GM12878 (cell line): ENCODE measurements around the gene RAB13. TPM values are rescaled to one million over a fixed set of nuclear protein-coding genes. Genes with fewer than 3 reads are reported as not detected.

Experiments
- BACH1 ChIP-seq: fragments of 450-650 bp; IDR thresholded peaks from 2 replicates; pipeline ENCODE4 v1.6.1; 2017; ENCODE audit warnings: mild to moderate bottlenecking, borderline replicate concordance
- BCLAF1 ChIP-seq: fragments of 450-650 bp; IDR thresholded peaks from 2 replicates; pipeline ENCODE4 v1.6.1; 2017; ENCODE audit warnings: antibody characterized with exemption, mild to moderate bottlenecking, moderate library complexity
- BMI1 ChIP-seq: fragments of 450-650 bp; IDR thresholded peaks from 2 replicates; pipeline ENCODE4 v1.6.1; 2016; ENCODE audit warnings: mild to moderate bottlenecking, moderate library complexity, borderline replicate concordance
- CTCF ChIP-seq, 3 experiments: IDR thresholded peaks in 2 of 3; conservative IDR thresholded peaks in 1 of 3; 2 replicates each; pipeline ENCODE4 v1.5.1; 2011; ENCODE audit warnings: low read depth in 3 of 3, low read length in 3 of 3, mild to moderate bottlenecking in 3 of 3, control low read depth in 2 of 3, moderate library complexity in 2 of 3, inconsistent platforms in 1 of 3, mixed read lengths in 1 of 3; ENCODE audit not compliant: control insufficient read depth in 2 of 3, insufficient read depth in 1 of 3; ENCODE audit errors: extremely low read depth in 1 of 3
- EGR1 ChIP-seq, 2 experiments: IDR thresholded peaks; 1 replicate in 1 of 2; 2 replicates in 1 of 2; pipeline ENCODE4 v1.6.1; 2011 to 2012; ENCODE audit warnings: low read depth in 2 of 2, low read length in 2 of 2, borderline replicate concordance in 1 of 2, mild to moderate bottlenecking in 1 of 2, moderate library complexity in 1 of 2
- ESRRA ChIP-seq: IDR thresholded peaks from 2 replicates; pipeline ENCODE4 v1.6.1; 2012; ENCODE audit warnings: mild to moderate bottlenecking, low read length, improper control_type of control experiment
- ETV6 ChIP-seq, 2 experiments: fragments of 450-650 bp in 1 of 2; IDR thresholded peaks in 1 of 2; conservative IDR thresholded peaks in 1 of 2; 2 replicates each; pipeline ENCODE4 v1.6.1; 2014; ENCODE audit warnings: antibody characterized with exemption in 1 of 2, borderline replicate concordance in 1 of 2, low read depth in 1 of 2, mild to moderate bottlenecking in 1 of 2, moderate library complexity in 1 of 2
- FOS ChIP-seq: IDR thresholded peaks from 3 replicates; pipeline ENCODE4 v1.6.1; 2011; ENCODE audit warnings: borderline replicate concordance; ENCODE audit not compliant: insufficient read length; ENCODE audit errors: extremely low read depth
- IRF4 ChIP-seq: IDR thresholded peaks from 2 replicates; pipeline ENCODE4 v1.6.1; 2011; ENCODE audit warnings: low read depth, low read length
- MYB ChIP-seq: fragments of 150-350 bp; IDR thresholded peaks from 2 replicates; pipeline ENCODE4 v1.6.1; 2014; ENCODE audit warnings: mild to moderate bottlenecking, low read depth, low read length, borderline replicate concordance
- NFYA ChIP-seq: IDR thresholded peaks from 2 replicates; pipeline ENCODE4 v1.6.1; 2011; ENCODE audit warnings: low read depth, mild to moderate bottlenecking, low read length, improper control_type of control experiment, borderline replicate concordance
- RELA ChIP-seq: fragments of 450-650 bp; IDR thresholded peaks from 2 replicates; pipeline ENCODE4 v1.8.0; 2014; ENCODE audit warnings: borderline replicate concordance; ENCODE audit not compliant: partially characterized antibody
- SMAD1 ChIP-seq: fragments of 450-650 bp; IDR thresholded peaks from 2 replicates; pipeline ENCODE4 v1.6.1; 2018; ENCODE audit warnings: mild to moderate bottlenecking, low read depth; ENCODE audit not compliant: partially characterized antibody
- SREBF1 ChIP-seq: IDR thresholded peaks from 2 replicates; pipeline ENCODE4 v1.6.1; 2012; ENCODE audit warnings: mild to moderate bottlenecking, low read length
- STAT1 ChIP-seq: fragments of 450-650 bp; conservative IDR thresholded peaks from 2 replicates; pipeline ENCODE4 v1.6.1; 2014; ENCODE audit warnings: antibody characterized with exemption, mild to moderate bottlenecking
- STAT3 ChIP-seq: IDR thresholded peaks from 2 replicates; pipeline ENCODE4 v1.6.1; 2011; ENCODE audit warnings: low read depth, low read length, improper control_type of control experiment
- TCF7 ChIP-seq: IDR thresholded peaks from 2 replicates; pipeline ENCODE4 v1.6.1; 2014; ENCODE audit warnings: antibody characterized with exemption, borderline replicate concordance
- ZBTB40 ChIP-seq: fragments of 450-650 bp; IDR thresholded peaks from 2 replicates; pipeline ENCODE4 v1.6.1; 2016; ENCODE audit warnings: mild to moderate bottlenecking, moderate library complexity, borderline replicate concordance
- polyA plus RNA-seq, 11 experiments: library from polyadenylated mRNA; depleted of rRNA in 4 of 11; unstranded in 6 of 11; stranded (reverse) in 5 of 11; fragments of >200 nt; fragmentation: Nextera tagmentation in 4 of 11; fragmentation: Illumina TruSeq in 1 of 11; extraction: Ambion mirVana in 4 of 11; extraction: Trizol in 1 of 11; gene quantifications; 1 replicate in 1 of 11; 2 replicates in 10 of 11; pipeline versions ENCODE4 v1.2.1 to v1.2.3, GENCODE V29; 2011 to 2016; ENCODE audit warnings: inconsistent platforms in 2 of 11, missing spikeins in 2 of 11, low read depth in 1 of 11
- total RNA-seq, 4 experiments: library from RNA; depleted of rRNA in 3 of 4; stranded (reverse); fragments of >200 nt in 3 of 4; fragmentation: Illumina TruSeq in 1 of 4; extraction: Trizol in 1 of 4; gene quantifications; 2 replicates each; pipeline versions ENCODE4 v1.2.1 to v1.2.3, GENCODE V29; 2013 to 2021

RAB13 gene
- total and polyA plus RNA-seq, 10 of the 15 experiments (the other 5 are each of a cell fraction or from before 2014, with no cell fraction given) = 0.75 to 30.7 (median 15.9) TPM

- TF ChIP-seq CTCF (IDR thresholded peaks at IDR 0.05 in 2 of 3, conservative IDR thresholded peaks at IDR 0.05 in 1 of 3; ENCODE audit: control insufficient read depth in 2 of 3, extremely low read depth in 1 of 3, insufficient read depth in 1 of 3, low read depth in 3 of 3, low read length in 3 of 3) = no peak
- TF ChIP-seq ZBTB40 = peak; percentile 94
- peak; percentile 39 for TF ChIP-seq RELA
- TF ChIP-seq STAT3 = no peak
- peak; percentile 99 for TF ChIP-seq TCF7
- TF ChIP-seq BMI1 = no peak
- TF ChIP-seq STAT1 = no peak; the same call in 1 of the 2 replicates
- TF ChIP-seq BCLAF1 = no peak
- TF ChIP-seq NFYA = no peak
- peak; percentile 96 for TF ChIP-seq SMAD1
- TF ChIP-seq FOS = no peak
- TF ChIP-seq IRF4 = peak; percentile 69; the same call in 1 of the 2 replicates
- TF ChIP-seq EGR1 (IDR thresholded peaks at IDR 0.05; ENCODE audit: borderline replicate concordance in 1 of 2, low read depth in 2 of 2, low read length in 2 of 2) = 0 out of 3 replicates have a peak, but pooled peaks of 1 of the 2 experiments have one; percentile 44
- TF ChIP-seq MYB = no peak
- TF ChIP-seq ETV6 (conservative IDR thresholded peaks at IDR 0.05 in 1 of 2, IDR thresholded peaks at IDR 0.05 in 1 of 2; ENCODE audit: borderline replicate concordance in 1 of 2, low read depth in 1 of 2) = 0 out of 4 replicates have a peak, but pooled peaks of 1 of the 2 experiments have one; percentile 29
- 0 out of 2 replicates have a peak, but pooled peaks have one; percentile 13 for TF ChIP-seq SREBF1
- peak; percentile 84 for TF ChIP-seq BACH1
- TF ChIP-seq ESRRA = no peak
Measured at GRCh38 chr1:153990468-153991150, 4.5 kb upstream of the RAB13 start, which contains the start of gene RPS27 (continued).
